Mesenchymal stem cell (in vitro differentiated cells and primary cell): ENCODE results near the gene PIK3R1.

ENCODE experiments used
- DNase-seq: peaks from one replicate; pipeline ENCODE4 v3.0.0-alpha.2; 2013
- H2AFZ ChIP-seq: one replicate; pipeline ENCODE4 v1.6.1; 2013; ENCODE audit warnings: low read depth, mild to moderate bottlenecking, control low read depth, inconsistent platforms, low read length, moderate library complexity
- H2AK5ac ChIP-seq: 2 replicates; pipeline ENCODE4 v1.6.1; 2013; ENCODE audit warnings: low read length, moderate library complexity, mild to moderate bottlenecking, inconsistent platforms; ENCODE audit not compliant: severe bottlenecking
- H2BK120ac ChIP-seq: one replicate; pipeline ENCODE4 v1.6.1; 2013; ENCODE audit warnings: low read depth, mild to moderate bottlenecking, inconsistent platforms, low read length, moderate library complexity
- H2BK12ac ChIP-seq, 2 experiments: one replicate each; pipeline ENCODE4 v1.6.1; 2013; ENCODE audit warnings: inconsistent platforms in 2 of 2, low read length in 2 of 2, mild to moderate bottlenecking in 2 of 2, moderate library complexity in 2 of 2, control low read depth in 1 of 2
- H2BK15ac ChIP-seq: one replicate; pipeline ENCODE4 v1.6.1; 2013; ENCODE audit warnings: mild to moderate bottlenecking, low read depth, inconsistent platforms; ENCODE audit not compliant: poor library complexity, severe bottlenecking
- H2BK5ac ChIP-seq: 2 replicates; pipeline ENCODE4 v1.6.1; 2013; ENCODE audit warnings: low read depth, mild to moderate bottlenecking, low read length, control low read depth, inconsistent platforms; ENCODE audit not compliant: poor library complexity, severe bottlenecking
- H3K14ac ChIP-seq, 2 experiments: one replicate each; pipeline ENCODE4 v1.6.1; 2013; ENCODE audit warnings: inconsistent platforms in 2 of 2, low read length in 2 of 2, control low read depth in 1 of 2, mild to moderate bottlenecking in 1 of 2, moderate library complexity in 1 of 2
- H3K18ac ChIP-seq, 2 experiments: one replicate each; pipeline ENCODE4 v1.6.1; 2013; ENCODE audit warnings: inconsistent platforms in 2 of 2, low read length in 2 of 2, control low read depth in 1 of 2, low read depth in 1 of 2, mild to moderate bottlenecking in 1 of 2
- H3K23ac ChIP-seq, 2 experiments: one replicate each; pipeline ENCODE4 v1.6.1; 2013; ENCODE audit warnings: inconsistent platforms in 2 of 2, low read length in 2 of 2, mild to moderate bottlenecking in 2 of 2, moderate library complexity in 2 of 2, control low read depth in 1 of 2
- H3K27ac ChIP-seq: 2 replicates; pipeline ENCODE4 v1.5.1; 2013; ENCODE audit warnings: mild to moderate bottlenecking, moderate library complexity, low read length, control low read depth, inconsistent platforms; ENCODE audit not compliant: poor library complexity, severe bottlenecking
- H3K27me3 ChIP-seq, 2 experiments: 2 replicates each; pipeline versions ENCODE4 v1.6.1 to v1.7.0; 2013; ENCODE audit warnings: low read length in 2 of 2, mild to moderate bottlenecking in 2 of 2, moderate library complexity in 2 of 2, control low read depth in 1 of 2, inconsistent platforms in 1 of 2; ENCODE audit not compliant: control insufficient read depth in 1 of 2, insufficient read depth in 1 of 2
- H3K36me3 ChIP-seq, 2 experiments: 2 replicates each; pipeline versions ENCODE4 v1.6.1 to v1.7.0; 2013; ENCODE audit warnings: low read length in 2 of 2, control low read depth in 1 of 2, inconsistent platforms in 1 of 2, low read depth in 1 of 2, mild to moderate bottlenecking in 1 of 2; ENCODE audit not compliant: insufficient read depth in 2 of 2, control insufficient read depth in 1 of 2
- H3K4ac ChIP-seq, 2 experiments: one replicate each; pipeline ENCODE4 v1.6.1; 2013; ENCODE audit warnings: inconsistent platforms in 2 of 2, low read length in 2 of 2, mild to moderate bottlenecking in 2 of 2, moderate library complexity in 2 of 2, control low read depth in 1 of 2, low read depth in 1 of 2
- H3K4me1 ChIP-seq: 2 replicates; pipeline ENCODE4 v1.6.1; 2013; ENCODE audit warnings: low read depth, low read length, control low read depth; ENCODE audit not compliant: control insufficient read depth, insufficient read depth
- H3K4me2 ChIP-seq: 2 replicates; pipeline ENCODE4 v1.6.1; 2013; ENCODE audit warnings: low read length, mild to moderate bottlenecking, inconsistent platforms; ENCODE audit not compliant: poor library complexity, severe bottlenecking
- H3K4me3 ChIP-seq, 2 experiments: 2 replicates each; pipeline versions ENCODE4 v1.5.1 to v1.7.0; 2013; ENCODE audit warnings: low read length in 2 of 2, mild to moderate bottlenecking in 2 of 2, control low read depth in 1 of 2, low read depth in 1 of 2; ENCODE audit not compliant: insufficient read depth in 1 of 2
- H3K79me1 ChIP-seq: replicated peaks from 2 replicates; pipeline ENCODE4 v1.6.1; 2013; ENCODE audit warnings: mild to moderate bottlenecking, control low read depth, low read length, inconsistent platforms; ENCODE audit not compliant: poor library complexity, severe bottlenecking
- H3K9ac ChIP-seq: 2 replicates; pipeline ENCODE4 v1.7.0; 2013; ENCODE audit warnings: mild to moderate bottlenecking, low read length, moderate library complexity
- H3K9me3 ChIP-seq: 2 replicates; pipeline ENCODE4 v1.7.0; 2013; ENCODE audit warnings: mild to moderate bottlenecking, low read length; ENCODE audit not compliant: control insufficient read depth
- H4K8ac ChIP-seq: one replicate; pipeline ENCODE4 v1.6.1; 2013; ENCODE audit warnings: inconsistent platforms, mild to moderate bottlenecking, low read length, moderate library complexity
- H4K91ac ChIP-seq: one replicate; pipeline ENCODE4 v1.6.1; 2013; ENCODE audit warnings: mild to moderate bottlenecking, low read length, inconsistent platforms
- WGBS: methylation state at CpG from one replicate; pipeline ENCODE4 v1.1.7; 2013; ENCODE audit warnings: mixed read lengths; 5-methylcytosine and 5-hydroxymethylcytosine counted together

PIK3R1 gene

DNA sequence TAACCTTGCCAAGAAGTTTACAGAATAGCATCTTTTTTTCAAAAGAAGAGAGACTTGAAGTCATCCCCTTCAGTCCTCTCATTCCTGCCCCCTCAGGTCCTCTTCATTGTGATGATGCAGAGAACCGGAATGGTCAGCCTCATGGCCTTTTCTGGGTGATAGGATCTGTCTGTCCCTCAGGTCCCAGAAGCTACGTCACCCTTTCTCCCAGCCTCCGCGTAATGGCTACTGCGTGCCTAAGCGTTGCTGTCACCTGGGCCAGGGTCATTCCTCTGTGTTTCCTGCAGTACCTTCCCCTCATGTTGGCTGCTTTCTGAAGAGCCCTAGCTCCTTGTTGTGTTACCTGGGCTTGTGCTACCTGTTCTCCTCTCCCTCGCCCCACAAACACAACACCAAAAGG, 4.7 kb downstream of the PIK3R1 start:
- WGBS = 97% methylated on average over 7 of the region's 7 CpGs
- no peak overlapping the region for H2AFZ ChIP-seq
- no peak overlapping the region for H2BK12ac ChIP-seq
- H3K23ac ChIP-seq = no peak overlapping the region
- no peak overlapping the region for H3K18ac ChIP-seq
- H2BK5ac ChIP-seq = no peak overlapping the region
- peaks cover 0 to 14% of the 10 kb centered on the region in 2 experiments for H3K36me3 ChIP-seq
- no peak overlapping the region for H4K8ac ChIP-seq
- peaks cover 9% of the 10 kb centered on the region for H3K4me1 ChIP-seq
- no peak for DNase-seq
- H3K14ac ChIP-seq = no peak overlapping the region
- no peak overlapping the region for H3K9ac ChIP-seq
- H3K79me1 ChIP-seq = peaks cover 25% of the 10 kb centered on the region
- H2AK5ac ChIP-seq = no peak overlapping the region
- H3K27ac ChIP-seq = no peak overlapping the region
- no peak overlapping the region for H3K4me2 ChIP-seq
- H3K4ac ChIP-seq = no peak overlapping the region
- H4K91ac ChIP-seq = no peak overlapping the region
- H3K4me3 ChIP-seq = no peak overlapping the region
- no peak overlapping the region for H2BK15ac ChIP-seq
- H3K27me3 ChIP-seq = no peaks in the 10 kb centered on the region
- H3K9me3 ChIP-seq = peaks cover 4% of the 10 kb centered on the region
- no peak overlapping the region for H2BK120ac ChIP-seq

DNA sequence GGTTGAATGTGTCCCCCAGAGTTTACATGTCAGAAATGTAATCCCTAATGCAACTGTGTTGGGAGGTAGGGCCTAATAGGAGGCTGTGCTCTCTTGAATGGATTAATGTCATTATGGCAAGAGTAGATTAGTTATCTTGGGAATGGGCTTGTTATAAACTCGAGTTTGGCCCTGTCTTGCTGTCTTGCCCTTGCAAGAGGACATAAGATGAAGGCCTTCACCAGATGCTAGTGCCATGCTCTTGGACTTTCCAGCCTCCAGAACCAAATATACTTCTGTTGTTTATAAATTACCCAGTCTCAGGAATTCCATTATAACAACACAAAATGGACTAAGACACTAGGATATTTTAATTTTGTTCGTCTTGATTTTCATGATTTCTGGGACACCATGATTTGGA, 5.4 kb downstream of the PIK3R1 start:
- peaks cover 4% of the 10 kb centered on the region for H3K9me3 ChIP-seq
- H2AK5ac ChIP-seq = no peak overlapping the region
- 83% methylated on average over 2 of the region's 2 CpGs for WGBS
- no peak overlapping the region for H3K27ac ChIP-seq
- no peak overlapping the region for H2BK5ac ChIP-seq
- no peak overlapping the region for H4K91ac ChIP-seq
- no peak overlapping the region for H4K8ac ChIP-seq
- H3K4me1 ChIP-seq = peaks cover 11% of the 10 kb centered on the region
- H3K27me3 ChIP-seq = no peaks in the 10 kb centered on the region
- H3K4me3 ChIP-seq = no peak overlapping the region
- H3K9ac ChIP-seq = no peak overlapping the region
- H2BK12ac ChIP-seq = no peak overlapping the region
- no peak overlapping the region for H2BK120ac ChIP-seq
- H3K4me2 ChIP-seq = no peak overlapping the region
- no peak overlapping the region for H3K4ac ChIP-seq
- H3K79me1 ChIP-seq = peaks cover 31% of the 10 kb centered on the region
- no peak for DNase-seq
- H3K36me3 ChIP-seq = peaks cover 0 to 15% of the 10 kb centered on the region in 2 experiments
- no peak overlapping the region for H3K18ac ChIP-seq
- H3K23ac ChIP-seq = no peak overlapping the region
- no peak overlapping the region for H3K14ac ChIP-seq
- H2AFZ ChIP-seq = no peak overlapping the region
- H2BK15ac ChIP-seq = no peak overlapping the region

DNA sequence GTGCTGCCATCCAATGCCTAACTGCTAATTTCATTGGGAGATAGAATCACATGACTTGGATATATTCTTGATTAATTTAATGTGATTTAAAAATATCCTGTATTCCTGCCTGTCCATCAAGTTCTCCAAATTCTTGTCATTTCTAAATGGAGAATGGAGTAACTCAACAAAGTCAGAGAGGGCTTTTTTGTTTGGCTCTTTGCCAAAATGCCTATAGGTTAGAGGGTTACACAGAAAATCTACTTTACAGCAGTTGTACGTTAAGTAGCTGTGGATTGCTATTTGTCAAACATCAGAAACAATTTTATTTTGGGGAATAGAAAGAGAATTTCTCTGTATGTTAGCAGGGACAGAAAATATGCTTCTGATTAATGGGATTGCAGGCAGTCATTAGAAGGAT, 5.9 kb downstream of the PIK3R1 start:
- H2BK12ac ChIP-seq = no peak overlapping the region
- no peak overlapping the region for H3K9ac ChIP-seq
- no peak for DNase-seq
- no peak overlapping the region for H3K14ac ChIP-seq
- no peak overlapping the region for H3K4me2 ChIP-seq
- no peak overlapping the region for H3K4ac ChIP-seq
- no peak overlapping the region for H2AFZ ChIP-seq
- H4K8ac ChIP-seq = no peak overlapping the region
- WGBS = 100% methylated on average over 1 of the region's 1 CpG
- H3K79me1 ChIP-seq = peaks cover 36% of the 10 kb centered on the region
- H3K18ac ChIP-seq = no peak overlapping the region
- H2BK120ac ChIP-seq = no peak overlapping the region
- H3K23ac ChIP-seq = no peak overlapping the region
- H3K36me3 ChIP-seq = peaks cover 3 to 21% of the 10 kb centered on the region in 2 experiments
- no peak overlapping the region for H3K4me3 ChIP-seq
- peaks cover 11% of the 10 kb centered on the region for H3K4me1 ChIP-seq
- no peak overlapping the region for H2BK15ac ChIP-seq
- no peak overlapping the region for H2AK5ac ChIP-seq
- H3K27ac ChIP-seq = no peak overlapping the region
- H4K91ac ChIP-seq = no peak overlapping the region
- no peak overlapping the region for H2BK5ac ChIP-seq
- no peaks in the 10 kb centered on the region for H3K27me3 ChIP-seq
- H3K9me3 ChIP-seq = peaks cover 4% of the 10 kb centered on the region

DNA sequence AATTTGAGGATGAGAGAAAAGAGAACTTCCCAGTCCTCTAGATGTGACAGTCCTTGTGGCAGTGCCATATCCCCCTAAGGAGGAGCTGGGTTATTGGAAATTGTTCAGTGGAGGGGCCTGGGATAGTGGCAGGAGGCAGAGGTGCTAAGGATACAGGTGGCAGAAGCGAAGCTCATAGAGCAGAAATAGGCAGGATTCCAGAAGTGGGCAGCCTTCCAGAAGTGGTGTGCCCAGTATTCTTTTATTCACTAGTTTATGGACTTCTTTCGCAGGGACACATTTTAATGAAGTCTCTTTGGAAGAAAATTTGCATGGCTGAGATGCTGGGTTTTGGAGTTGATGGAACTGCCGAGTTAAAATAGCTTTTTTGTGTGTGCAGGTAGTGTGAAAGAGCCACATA, 6.8 kb downstream of the PIK3R1 start:
- Histone ChIP-seq H2BK12ac (no peak overlapping the region), H2BK15ac (no peak overlapping the region), H4K8ac (no peak overlapping the region), H2AK5ac (no peak overlapping the region), H3K79me1 (peaks cover 39% of the 10 kb centered on the region), H3K4me3 (no peak overlapping the region), H2BK5ac (no peak overlapping the region), H3K9ac (no peak overlapping the region), H3K18ac (no peak overlapping the region), H4K91ac (no peak overlapping the region), H3K4me2 (no peak overlapping the region), H3K36me3 (peaks cover 3 to 29% of the 10 kb centered on the region in 2 experiments), H3K4me1 (peaks cover 11% of the 10 kb centered on the region), H3K27ac (no peak overlapping the region), H2BK120ac (no peak overlapping the region), H3K9me3 (peaks cover 4% of the 10 kb centered on the region), H3K4ac (no peak overlapping the region), H3K14ac (no peak overlapping the region), H3K27me3 (no peaks in the 10 kb centered on the region), H3K23ac (no peak overlapping the region), H2AFZ (no peak overlapping the region)
- no peak for DNase-seq
- 98% methylated on average over 3 of the region's 3 CpGs for WGBS
